Medulla oblongata (tissue), 1 donor: ENCODE data around the gene LRRK1.
A peak's percentile ranks its signal among the peaks of the same experiment; 100 is the strongest.

Experiments used
- DNase-seq: peaks from one replicate; pipeline ENCODE4 v3.0.0-alpha.2; 2015; ENCODE audit errors: extremely low spot score

LRRK1 gene

DNA sequence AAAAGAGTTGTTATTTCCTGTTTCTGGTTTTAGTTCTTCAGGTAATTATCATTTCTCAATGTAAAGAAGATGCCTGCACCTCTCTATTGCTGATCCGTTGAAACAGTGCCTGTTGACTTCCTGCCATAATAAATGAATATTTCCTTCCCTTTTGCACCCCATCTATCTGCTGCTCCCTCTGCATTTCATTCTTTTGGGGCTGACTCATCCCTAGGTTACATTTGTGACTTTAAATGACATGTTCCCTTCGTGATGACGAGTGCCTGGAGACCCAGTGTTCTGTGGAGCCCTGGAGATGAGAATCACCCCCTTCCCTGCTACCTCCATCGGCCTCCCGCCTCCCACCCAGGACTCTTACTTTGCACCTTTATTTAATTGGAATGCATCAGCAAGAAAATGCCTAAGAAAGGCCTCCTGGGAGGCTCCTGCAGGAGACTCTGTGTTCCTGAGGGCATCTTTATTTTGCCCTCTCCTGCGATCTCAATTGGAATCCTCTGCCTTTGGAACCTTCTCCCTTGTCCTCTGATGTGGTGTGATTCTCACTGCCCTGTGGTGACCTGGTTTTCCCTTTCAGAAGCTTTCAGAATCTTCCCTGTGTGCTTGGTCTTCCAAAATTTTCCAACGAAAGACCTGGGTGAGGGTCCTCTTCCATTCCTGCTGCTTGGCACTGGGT, 13.7 kb downstream of the LRRK1 start:
- no peak for DNase-seq

DNA sequence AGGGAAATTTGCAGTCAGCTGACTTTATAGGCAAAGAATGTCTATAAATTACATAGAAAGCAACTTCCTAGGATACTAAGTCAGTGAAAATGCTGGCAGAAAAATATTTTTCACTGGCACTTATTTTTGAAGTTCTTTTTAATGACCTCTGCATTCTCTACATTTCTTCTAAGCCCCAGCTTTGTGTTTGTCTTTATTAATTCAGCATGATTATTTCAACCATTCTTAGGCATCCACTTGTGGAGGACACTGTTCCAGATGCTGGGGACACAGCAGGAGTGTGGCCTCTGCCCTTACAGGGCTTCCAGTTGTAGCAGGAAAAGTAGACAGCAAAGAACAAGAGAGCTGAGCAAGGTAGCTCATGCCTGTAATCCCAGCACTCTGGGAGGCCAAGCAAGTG, 15.0 kb downstream of the LRRK1 start:
- DNase-seq = no peak

DNA sequence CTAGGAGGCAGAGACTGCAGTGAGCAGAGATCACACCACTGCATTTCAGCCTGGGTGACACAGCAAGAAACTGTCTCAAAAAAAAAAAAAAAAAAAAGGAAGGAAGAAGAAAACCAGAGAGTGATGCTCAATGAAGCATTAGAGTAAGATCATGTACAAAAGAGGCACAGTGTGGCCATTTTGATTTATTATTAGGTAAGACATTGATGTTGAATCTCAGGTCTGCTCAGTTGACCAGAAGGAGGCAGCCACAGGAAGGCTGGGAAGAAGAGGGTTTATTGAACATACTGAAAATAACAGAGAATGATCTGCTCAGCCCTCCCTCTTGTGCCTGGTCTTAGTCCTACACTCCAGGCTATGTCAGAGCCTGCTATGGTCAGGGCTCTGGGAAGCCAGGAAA, 15.6 kb downstream of the LRRK1 start:
- no peak for DNase-seq

DNA sequence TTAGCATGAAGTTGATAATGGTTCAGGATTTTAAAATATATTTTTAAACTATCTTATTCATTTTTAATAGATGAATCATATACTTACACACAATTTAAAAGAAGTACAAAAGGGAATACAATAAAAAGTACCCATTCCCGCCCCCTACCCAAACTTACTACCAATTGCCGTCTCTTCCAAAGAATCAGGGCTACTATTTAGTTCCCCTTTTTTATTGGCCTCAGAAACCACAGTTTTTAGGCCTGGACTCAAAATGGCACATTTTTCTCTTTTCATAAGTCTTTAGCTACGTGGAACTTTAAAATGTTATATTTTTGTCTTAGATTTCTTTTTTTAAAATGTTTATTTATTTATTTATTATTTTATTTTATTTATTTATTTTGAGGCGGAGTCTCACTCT, 18.0 kb downstream of the LRRK1 start:
- DNase-seq = no peak

DNA sequence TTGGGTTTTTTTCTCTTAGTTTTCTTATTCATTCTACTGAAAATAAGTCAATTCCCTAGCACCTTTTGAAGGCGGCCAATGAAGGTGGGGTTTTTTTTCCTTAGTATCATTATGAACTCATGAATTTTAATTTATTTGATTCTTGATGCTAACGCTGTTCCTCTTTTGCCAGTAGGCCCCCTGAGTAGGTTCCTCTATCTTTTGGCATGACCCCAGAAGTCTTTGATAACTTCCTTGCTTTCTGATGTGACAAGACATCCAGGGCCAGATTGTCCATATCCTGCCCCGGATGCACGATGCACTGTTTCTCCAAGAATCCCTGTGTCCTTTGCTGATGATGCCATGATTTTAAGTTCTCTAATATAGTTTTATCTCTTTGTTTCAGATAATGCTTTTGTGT, 20.6 kb downstream of the LRRK1 start:
- DNase-seq = peak; percentile 57

DNA sequence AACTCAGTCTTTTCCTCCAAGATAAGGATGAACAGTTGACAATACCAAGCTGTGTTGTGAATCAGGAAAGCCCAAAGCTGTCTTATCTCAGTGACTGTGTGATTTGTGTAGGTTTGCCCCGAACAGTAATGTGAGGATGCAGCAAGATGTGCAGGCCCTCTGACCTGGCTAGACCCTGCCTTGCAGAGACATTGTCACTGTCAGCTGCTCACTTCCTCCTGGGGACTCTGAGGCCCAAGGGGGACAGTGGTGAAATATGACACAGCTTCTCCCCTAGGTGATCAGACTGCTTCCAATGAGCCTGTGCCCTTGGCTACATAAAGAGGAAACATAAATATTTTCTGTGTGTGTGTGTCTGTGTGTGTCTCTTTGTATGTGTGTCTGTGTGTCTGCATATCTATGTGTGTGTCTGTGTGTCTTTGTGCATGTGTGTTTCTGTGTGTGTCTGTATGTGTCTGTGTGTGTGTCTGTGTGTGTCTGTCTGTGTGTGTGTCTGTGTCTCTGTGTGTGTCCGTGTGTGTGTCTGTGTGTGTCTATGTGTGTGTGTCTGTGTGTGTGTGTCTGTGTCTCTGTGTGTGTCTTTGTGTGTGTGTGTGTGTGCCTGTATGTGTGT, 21.7 kb downstream of the LRRK1 start:
- DNase-seq = no peak

DNA sequence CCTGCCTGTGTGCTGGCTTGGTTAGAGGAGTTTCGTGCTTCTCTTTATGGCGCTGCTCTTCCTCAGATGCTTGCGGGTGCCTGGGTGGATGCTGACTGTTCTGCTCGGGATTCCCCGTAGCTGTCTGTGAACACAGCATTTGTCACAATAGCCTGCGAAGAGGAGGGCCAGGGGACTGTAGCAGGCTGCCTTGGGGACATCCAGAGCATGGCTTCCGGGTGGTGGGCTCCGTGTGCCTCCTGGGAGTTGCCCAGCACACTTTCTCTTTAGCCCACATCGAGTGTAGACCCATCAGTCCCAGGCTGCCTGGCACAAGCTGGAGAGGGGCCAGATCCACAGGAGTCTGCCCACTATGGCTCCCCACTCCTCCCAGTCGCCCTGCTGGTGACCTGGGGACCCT, 22.4 kb downstream of the LRRK1 start:
- no peak for DNase-seq

DNA sequence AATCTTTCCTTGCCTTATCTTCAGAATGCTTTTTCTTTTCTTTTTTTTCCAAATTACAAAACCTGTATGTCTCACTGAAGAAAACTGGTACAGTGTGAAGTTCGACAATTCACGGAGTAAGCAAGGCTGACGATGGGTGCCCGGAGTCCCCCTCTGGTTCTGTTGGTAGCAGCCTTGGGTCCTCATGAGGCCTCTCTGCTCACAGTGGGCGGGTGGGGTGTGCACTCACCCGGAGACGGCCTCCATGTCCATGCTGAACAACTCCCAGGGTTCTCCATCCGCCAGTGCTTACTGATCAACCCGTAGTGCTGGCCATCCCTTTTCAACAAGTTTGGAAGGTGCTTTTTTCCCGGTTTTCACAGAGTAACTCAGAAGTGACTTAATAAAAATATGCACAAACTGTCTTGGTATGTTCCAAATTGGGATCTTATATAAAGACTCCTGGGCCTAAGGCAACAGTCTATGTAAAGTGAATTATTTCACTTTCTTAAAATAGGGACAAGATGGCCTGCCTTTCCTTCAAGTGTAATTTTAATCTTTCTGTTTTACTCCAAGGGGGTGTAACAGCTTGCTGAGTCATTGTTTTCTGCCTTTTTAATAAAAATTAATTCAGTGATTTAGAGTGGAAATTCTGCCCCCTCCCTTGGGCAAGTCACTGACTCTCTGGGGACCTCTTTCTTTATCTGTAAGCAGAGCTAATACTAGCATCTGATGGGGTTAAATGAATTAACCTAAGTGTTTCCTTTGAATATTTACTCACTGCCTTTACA, 23.7 kb downstream of the LRRK1 start:
- no peak for DNase-seq

DNA sequence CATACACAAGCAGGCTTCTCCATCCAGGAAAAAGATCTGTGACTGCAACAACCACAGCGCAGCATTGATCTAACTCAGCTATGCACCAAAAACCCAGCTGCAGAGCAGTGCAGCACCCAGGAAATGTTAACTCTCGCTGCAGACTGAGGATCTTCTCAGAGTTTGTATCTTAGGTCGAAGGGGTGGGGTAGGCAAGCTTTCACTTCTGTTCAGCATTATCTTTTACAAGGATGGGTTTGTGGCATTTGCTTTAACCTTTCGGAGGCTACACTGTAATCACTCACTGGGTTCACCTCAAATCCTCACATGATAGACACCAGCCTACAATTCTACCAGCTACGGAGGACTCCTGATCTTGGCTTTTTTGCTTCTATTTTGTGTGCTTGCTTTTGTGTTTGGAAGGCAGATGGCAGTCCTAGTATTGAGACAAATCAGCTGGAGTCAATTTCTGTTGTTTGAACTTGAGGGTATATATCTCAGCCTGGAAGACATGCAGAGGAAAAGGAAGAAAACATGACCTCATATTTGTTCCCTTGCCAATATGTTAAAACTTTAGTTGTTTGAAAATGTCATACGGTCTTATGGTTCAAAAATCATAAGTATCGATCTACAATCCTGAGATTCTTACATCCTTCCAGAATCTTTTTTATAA, 25.2 kb downstream of the LRRK1 start:
- no peak for DNase-seq

DNA sequence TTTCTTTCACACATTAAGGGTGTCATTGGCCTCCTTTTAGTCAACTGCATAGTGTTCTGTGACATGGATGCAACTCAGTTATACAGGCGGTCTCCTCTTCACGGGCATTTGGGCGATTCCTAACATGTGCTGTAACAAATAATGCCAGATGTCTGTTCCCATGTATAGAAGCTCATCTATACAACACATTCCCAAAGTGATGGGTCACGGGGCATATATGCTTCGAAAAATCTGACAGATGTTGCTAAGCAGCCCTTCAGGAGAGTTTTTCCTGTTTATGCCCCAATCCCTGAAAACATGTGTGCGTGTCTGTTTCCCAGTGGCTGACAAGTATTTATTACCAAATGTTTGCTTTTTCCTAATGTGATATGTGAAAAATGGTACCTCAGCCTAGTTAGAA, 25.8 kb downstream of the LRRK1 start:
- no peak for DNase-seq

DNA sequence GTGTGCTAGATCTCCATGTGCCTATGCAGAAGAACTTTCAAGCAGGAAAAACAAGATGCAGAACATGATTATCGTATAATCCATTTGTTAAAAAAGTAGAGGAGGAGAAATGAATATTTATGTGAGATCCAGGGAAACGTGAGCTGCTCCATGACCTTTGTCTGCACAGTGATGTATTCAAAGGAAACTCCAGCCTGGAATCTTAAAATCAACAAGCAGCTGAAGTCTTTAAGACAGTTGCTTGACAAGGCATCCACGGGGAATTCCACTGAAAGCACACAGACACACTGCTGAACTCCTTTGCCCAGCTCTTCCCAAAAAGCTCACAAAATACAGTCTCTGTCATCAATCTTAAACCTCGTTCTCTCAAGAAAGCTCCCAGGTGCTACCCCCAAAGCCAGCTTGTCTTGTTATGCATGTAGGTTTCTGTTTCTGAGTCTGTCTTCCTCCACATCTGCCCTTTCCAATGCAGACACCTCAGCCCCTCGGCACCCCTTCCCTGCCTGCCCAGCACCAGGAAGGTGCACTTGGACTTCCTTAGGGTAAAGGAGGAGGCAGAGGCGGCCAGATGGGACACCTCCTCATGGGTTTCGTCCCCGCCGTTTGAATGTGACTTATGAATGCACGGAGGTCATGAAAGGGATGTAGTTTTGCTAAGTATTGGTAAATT, 28.7 kb downstream of the LRRK1 start:
- DNase-seq = no peak

DNA sequence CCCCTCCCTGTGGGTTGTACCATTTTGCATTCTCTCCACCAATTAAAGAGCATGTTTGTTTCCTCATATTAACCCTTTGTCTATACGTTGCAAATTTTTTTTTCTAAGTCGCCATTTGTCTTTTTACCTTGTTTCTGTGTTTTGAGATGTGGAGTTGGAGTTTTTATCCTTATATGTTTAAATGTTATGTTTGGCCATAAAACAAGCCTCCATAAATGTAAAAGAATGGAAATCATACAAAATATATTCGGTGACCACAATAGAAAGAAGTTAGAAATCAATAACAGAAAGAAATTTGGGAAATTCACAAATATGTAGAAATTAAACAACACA, 29.2 kb downstream of the LRRK1 start:
- DNase-seq = no peak

DNA sequence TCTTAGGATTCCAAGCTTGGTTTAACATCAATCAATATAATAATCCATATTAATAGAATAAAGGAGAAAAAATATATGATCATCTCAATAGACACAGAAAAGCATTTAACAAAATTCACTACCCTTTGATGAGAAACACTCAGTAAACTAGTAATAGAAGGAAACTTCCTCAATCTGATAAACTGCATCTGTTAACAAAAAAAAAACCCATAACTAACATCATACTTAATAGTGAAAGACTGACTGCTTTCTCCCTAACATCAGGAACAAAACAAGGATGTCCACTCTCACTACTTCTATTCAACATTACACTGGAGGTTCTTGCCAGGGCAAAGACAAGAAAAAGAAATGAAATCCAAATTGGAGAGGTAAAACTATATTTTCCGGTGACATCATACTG, 30.5 kb downstream of the LRRK1 start:
- DNase-seq = no peak

DNA sequence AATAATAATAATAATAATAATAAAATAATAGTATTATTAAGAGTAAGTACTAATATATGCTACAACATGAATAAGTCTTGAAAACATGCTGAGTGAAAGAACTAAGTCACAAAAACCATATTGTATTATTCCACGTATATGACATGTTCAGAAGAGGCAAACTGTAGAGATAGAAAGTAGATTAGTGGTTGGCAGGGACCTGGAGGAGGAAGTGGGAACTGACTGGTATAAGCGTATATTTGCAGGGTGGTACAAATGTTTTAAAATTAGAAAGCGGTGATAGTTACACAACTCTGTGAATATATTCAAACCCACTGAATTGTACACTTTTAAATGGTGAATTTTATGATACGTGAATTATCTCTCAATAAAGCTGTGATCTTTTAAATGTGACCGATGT, 32.8 kb downstream of the LRRK1 start:
- peak; percentile 19 for DNase-seq

DNA sequence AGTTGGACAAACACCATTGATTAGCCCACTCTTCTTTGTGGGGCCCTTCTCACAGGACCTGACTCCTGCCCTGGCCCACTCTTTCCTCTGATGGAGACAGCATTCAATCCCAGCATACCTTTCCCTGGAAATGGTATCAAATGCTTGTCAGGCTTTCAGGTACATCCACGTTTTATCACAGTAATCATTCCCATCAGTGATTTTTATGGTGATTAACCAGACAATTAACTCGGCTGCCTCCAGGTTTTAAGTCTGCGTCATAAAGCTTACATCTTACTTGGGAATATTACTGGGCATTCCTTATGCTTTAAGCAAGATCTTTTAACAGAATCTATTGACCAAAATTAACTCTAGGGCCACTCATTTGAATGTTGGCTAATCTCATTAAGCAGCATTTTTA, 33.4 kb downstream of the LRRK1 start:
- DNase-seq = no peak

DNA sequence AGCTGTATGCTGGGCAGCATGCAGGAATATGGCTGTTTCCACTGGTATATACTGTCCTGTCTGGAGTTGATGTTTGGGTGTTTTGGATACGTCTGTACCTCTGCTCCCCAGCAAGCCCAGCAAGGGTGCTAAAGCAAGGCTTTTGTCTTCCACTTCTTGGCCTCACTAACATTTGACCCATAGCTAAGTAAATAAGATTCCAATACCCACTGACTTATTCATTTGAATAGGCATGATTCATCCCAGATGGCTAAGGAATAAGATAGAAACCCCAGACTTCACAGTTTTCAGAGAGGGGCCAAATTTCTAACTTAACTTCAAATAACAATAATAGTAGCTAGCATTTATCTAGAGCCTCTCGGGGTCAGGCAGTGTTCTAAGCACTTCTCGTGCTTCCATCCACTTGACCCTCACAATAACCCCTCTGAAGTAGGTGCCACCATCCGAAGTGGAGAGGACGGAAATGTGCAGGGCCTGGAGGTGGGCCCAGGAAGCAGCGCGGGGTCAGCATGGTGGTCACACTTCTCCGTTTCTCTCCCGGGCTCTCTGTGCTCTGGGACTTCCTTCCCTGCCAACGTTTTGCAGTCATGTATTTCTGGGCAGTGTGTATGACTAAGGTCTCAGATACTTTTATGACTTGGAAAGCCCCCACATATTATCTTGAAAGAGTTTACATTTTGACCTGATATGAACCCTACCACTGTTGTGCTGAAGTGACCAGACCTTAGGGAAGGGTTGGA, 39.3 kb downstream of the LRRK1 start:
- DNase-seq = no peak

DNA sequence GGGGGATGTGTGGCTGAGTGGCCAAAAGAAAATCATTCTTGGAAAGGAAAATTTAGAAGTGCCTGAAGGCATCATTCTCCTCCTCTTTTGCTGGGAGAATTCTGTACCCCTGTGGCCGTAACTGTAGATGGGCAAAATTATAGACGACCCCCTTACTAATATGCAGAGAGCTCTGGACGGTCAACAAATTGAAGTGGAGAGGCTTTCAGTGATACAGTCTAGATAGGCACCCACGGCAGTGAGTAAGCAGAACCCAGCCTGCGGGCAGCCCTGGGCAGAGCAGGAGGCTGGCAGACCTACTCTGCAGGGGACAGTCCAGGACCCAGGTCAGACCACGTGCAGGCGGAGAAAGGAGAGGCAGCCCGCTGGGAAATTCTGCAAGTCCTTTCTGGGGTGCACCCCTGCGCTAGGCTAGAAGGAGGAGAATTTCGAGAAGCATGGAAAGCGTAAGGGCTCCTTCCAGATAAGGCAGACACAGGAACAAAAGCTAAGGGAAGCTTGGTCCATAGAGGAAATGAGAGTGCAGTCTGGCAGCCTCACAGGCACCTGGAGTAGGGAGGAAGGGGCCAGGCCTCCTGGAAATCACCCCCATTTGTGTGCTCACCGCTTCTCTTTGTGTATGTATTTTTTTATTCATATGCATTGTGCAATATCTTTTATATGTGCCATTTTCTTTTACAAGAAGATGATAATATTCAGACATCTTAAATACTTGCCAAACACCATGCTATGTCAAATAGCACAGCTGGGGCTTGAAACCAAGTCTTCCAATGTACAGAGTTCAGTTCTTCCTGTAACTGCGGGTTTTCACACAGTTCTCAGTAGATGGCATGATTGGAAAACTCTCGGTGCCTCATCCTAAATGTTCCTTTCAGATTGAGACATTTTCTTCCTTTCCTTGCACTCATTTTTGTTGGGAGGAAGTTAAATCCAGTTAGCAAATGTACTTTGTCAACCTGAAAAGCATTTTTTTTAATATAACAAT, 40.2 kb downstream of the LRRK1 start:
- DNase-seq = no peak

DNA sequence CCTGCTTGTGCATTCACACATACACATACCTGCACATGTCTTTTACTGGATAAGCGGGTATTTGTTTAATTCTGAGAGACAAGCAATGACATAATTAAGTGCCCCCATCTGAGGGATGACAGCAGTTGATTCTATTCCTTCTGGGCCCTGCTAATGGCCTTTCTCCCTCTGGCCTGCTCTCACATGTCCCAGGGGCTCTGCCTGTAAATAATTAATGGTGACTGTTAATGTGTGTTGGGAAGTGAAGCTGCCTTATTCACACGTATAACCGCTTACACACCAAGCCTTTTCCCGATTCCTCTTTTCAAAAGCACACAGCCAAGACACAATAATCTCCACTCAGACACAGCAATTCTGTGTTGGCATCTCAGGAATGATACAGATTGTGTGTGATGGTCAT, 47.8 kb downstream of the LRRK1 start:
- DNase-seq = no peak

DNA sequence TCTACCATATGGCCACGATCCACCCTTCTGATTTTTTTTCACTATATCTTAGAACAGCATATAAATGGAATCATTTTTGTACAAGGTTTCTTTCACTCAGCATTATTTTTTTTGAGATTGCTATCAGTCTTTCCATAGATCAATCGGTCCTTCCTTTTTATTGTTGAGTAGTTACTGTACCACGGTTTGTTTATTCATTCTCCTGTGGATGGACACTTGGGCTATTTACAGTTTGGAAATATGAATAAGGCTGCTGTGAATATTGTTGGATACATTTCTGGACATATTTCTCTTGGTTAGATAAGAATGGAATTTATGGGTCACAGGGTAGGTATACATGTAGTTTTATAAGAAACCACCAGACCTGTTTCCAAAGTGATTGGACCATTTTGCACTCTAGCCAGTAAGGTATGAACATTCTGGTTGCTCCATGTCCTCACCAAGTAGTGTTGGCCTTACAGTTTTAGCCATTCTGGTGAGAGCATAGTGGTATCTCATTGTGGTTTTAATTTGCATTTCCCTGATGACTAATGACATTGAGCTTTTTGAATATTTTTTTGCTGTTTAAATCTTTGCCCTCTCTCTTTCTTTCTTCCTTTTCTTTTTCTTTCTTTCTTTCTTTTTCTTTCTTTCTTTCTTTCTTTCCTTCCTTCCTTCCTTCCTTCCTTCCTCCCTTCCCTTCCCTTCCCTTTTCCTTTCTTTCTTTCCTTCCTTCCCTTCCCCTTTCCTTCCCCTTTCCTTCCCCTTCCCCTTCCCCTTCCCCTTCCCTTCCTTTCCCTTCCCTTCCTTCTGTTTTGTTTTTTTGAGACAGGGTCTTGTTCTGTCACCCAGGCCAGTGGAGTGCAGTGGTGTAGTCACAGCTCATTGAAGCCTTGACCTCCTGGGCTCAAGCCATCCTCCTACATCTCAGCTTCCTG, 49.2 kb downstream of the LRRK1 start:
- DNase-seq = no peak
